Upper lobe of left lung (tissue), 6 donors: ENCODE measurements around the gene ATG5. TPM values are rescaled to one million over a fixed set of nuclear protein-coding genes. Genes with fewer than 3 reads are reported as not detected.

ENCODE experiments used
- ATAC-seq, 2 donors: fragments of 200-7000 bp; cut with Tn5 transposase; one replicate each; pipeline ENCODE4 v1.9.1; 2022; ENCODE audit warnings: mild to moderate bottlenecking in 2 of 2, moderate library complexity in 2 of 2; ENCODE audit not compliant: low FRiP score in 2 of 2
- DNase-seq, 2 donors: peaks; one replicate each; pipeline ENCODE4 v3.0.0-alpha.2; 2019 to 2020
- H3K27ac ChIP-seq, 4 donors: fragments of 200-600 bp; sonication (generic); one replicate each; pipeline ENCODE4 v1.5.1; 2016 to 2019
- H3K27me3 ChIP-seq, 4 donors: fragments of 200-600 bp; sonication (generic); one replicate each; pipeline ENCODE4 v1.5.1; 2017 to 2019
- H3K36me3 ChIP-seq, 4 donors: fragments of 200-600 bp; sonication (generic); one replicate each; pipeline ENCODE4 v1.5.1; 2016 to 2019
- H3K4me1 ChIP-seq, 4 donors: fragments of 200-600 bp; sonication (generic); one replicate each; pipeline ENCODE4 v1.5.1; 2018 to 2019
- H3K4me3 ChIP-seq, 4 donors: fragments of 200-600 bp; sonication (generic); one replicate each; pipeline ENCODE4 v1.5.1; 2017 to 2019; ENCODE audit warnings: mild to moderate bottlenecking in 2 of 4, moderate library complexity in 1 of 4
- H3K9me3 ChIP-seq, 4 donors: fragments of 200-600 bp; sonication (generic); one replicate each; pipeline ENCODE4 v1.5.1; 2018 to 2019
- EP300 ChIP-seq, 4 donors: sonication (generic); formaldehyde crosslinking; IDR thresholded peaks; one replicate each; pipeline ENCODE4 v1.5.1; 2017; ENCODE audit warnings: antibody characterized with exemption in 4 of 4, control low read depth in 2 of 4
- POLR2A ChIP-seq, 4 donors: fragments of 450-650 bp; IDR thresholded peaks; one replicate each; pipeline ENCODE4 v1.5.1; 2016 to 2017; ENCODE audit warnings: antibody characterized with exemption in 4 of 4, mild to moderate bottlenecking in 2 of 4
- POLR2AphosphoS5 ChIP-seq, 2 donors: sonication (generic); formaldehyde crosslinking; IDR thresholded peaks; one replicate each; pipeline ENCODE4 v1.5.1; 2017; ENCODE audit warnings: antibody characterized with exemption in 2 of 2
- WGBS, 2 donors: methylation state at CpG; one replicate each; pipeline ENCODE4 v1.1.5; 2017 to 2018; 5-methylcytosine and 5-hydroxymethylcytosine counted together
- total RNA-seq, 6 donors: library from RNA; depleted of rRNA in 4 of 6; stranded (reverse); fragments of >200 nt in 4 of 6; gene quantifications; one replicate each; pipeline versions ENCODE4 v1.1.0 to v1.2.1, GENCODE V29; 2016 to 2021
- TF ChIP-seq, protein P1 (sequence below), 6 experiments: fragments of 450-650 bp in 4 of 6; fragments of 200-600 bp in 2 of 6; sonication (generic) in 2 of 6; IDR thresholded peaks; one replicate each; pipeline ENCODE4 v1.5.1; 2016 to 2019; ENCODE audit warnings: antibody characterized with exemption in 6 of 6
- donor health status: DM: no; HTN: no; CAD: no; lungs with moderate emphysema.
- donor health status: DM: no; HTN: yes; CAD: no; lungs with severe emphysema.

ATG5 gene
- total RNA-seq, 6 donors from 2014 or later, result 25.8 to 55.1 (median 28.7) TPM

DNA sequence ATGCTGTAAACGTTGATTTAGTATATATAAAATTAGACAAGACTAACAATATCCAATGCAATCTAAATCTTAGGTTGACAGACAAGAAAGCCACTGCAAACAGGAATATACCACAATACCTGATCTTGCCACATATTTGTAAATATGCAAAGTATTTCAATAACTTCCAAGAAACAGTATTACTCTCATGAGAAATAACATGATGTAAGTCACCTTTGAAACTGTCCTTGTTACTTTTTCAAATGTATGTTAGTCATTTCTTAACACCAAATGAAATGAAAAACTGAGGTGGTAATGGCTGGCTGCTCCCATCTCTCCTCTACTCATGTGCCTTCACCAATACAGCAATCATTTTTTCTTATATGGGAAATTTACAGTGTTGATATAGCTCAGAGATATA lies 118.7 kb downstream of the ATG5 start:
- Histone ChIP-seq H3K4me3 (no peak overlapping the region), H3K36me3 (no peaks in the 10 kb centered on the region), H3K9me3 (no peaks in the 10 kb centered on the region), H3K27me3 (no peaks in the 10 kb centered on the region), H3K27ac (no peak overlapping the region), H3K4me1 (no peaks in the 10 kb centered on the region)
- no peak for DNase-seq
- ATAC-seq, result no peak
- 79 to 86% methylated on average over 1 of the region's 1 CpG for WGBS, 2 donors
- no peak for TF ChIP-seq EP300 (IDR thresholded peaks at IDR 0.05)
- TF ChIP-seq, protein P1, sequence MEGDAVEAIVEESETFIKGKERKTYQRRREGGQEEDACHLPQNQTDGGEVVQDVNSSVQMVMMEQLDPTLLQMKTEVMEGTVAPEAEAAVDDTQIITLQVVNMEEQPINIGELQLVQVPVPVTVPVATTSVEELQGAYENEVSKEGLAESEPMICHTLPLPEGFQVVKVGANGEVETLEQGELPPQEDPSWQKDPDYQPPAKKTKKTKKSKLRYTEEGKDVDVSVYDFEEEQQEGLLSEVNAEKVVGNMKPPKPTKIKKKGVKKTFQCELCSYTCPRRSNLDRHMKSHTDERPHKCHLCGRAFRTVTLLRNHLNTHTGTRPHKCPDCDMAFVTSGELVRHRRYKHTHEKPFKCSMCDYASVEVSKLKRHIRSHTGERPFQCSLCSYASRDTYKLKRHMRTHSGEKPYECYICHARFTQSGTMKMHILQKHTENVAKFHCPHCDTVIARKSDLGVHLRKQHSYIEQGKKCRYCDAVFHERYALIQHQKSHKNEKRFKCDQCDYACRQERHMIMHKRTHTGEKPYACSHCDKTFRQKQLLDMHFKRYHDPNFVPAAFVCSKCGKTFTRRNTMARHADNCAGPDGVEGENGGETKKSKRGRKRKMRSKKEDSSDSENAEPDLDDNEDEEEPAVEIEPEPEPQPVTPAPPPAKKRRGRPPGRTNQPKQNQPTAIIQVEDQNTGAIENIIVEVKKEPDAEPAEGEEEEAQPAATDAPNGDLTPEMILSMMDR (IDR thresholded peaks at IDR 0.05), result no peak
- TF ChIP-seq POLR2A (IDR thresholded peaks at IDR 0.05), result no peak
- TF ChIP-seq POLR2AphosphoS5 (IDR thresholded peaks at IDR 0.05), result no peak

- Histone ChIP-seq H3K36me3 (peaks cover 0 to 11% (median 1%) of the 10 kb centered on the region in 4 donors), H3K9me3 (no peaks in the 10 kb centered on the region), H3K4me1 (no peaks in the 10 kb centered on the region), H3K27me3 (no peaks in the 10 kb centered on the region), H3K27ac (no peak overlapping the region), H3K4me3 (no peak overlapping the region)
- no peak for ATAC-seq
- no peak for TF ChIP-seq POLR2AphosphoS5 (IDR thresholded peaks at IDR 0.05)
- TF ChIP-seq, protein P1 (IDR thresholded peaks at IDR 0.05), result no peak
- no peak for DNase-seq
- WGBS, 2 donors, result 90 to 93% methylated on average over 2 of the region's 2 CpGs
Observed at GRCh38 chr6:106204961-106205360, 120.6 kb downstream of the ATG5 start.

- no peak for ATAC-seq
- WGBS, 2 donors, result 94 to 95% methylated on average over 1 of the region's 1 CpG
- peaks cover 0 to 11% (median 1%) of the 10 kb centered on the region in 4 donors for H3K36me3 ChIP-seq
Observed at GRCh38 chr6:106199998-106200397, 125.6 kb downstream of the ATG5 start.

GRCh38 chr6:106199331-106199730 lies 126.2 kb downstream of the ATG5 start:
- Histone ChIP-seq H3K4me1 (no peaks in the 10 kb centered on the region), H3K4me3 (no peak overlapping the region), H3K27me3 (no peaks in the 10 kb centered on the region), H3K9me3 (no peaks in the 10 kb centered on the region), H3K27ac (no peak overlapping the region), H3K36me3 (peaks cover 0 to 11% (median 1%) of the 10 kb centered on the region in 4 donors)
- TF ChIP-seq EP300 (IDR thresholded peaks at IDR 0.05) (no peak), POLR2A (IDR thresholded peaks at IDR 0.05) (no peak), POLR2AphosphoS5 (IDR thresholded peaks at IDR 0.05) (no peak)
- TF ChIP-seq, protein P1 (IDR thresholded peaks at IDR 0.05), result no peak
- ATAC-seq (no peak), DNase-seq (no peak)
- WGBS, 2 donors, result 90 to 95% methylated on average over 1 of the region's 1 CpG

More at GRCh38 chr6:106199998-106200397, 125.6 kb downstream of the ATG5 start:
- Histone ChIP-seq H3K4me1 (no peaks in the 10 kb centered on the region), H3K9me3 (no peaks in the 10 kb centered on the region), H3K4me3 (no peak overlapping the region), H3K27ac (no peak overlapping the region), H3K27me3 (no peaks in the 10 kb centered on the region)
- DNase-seq, result no peak
- TF ChIP-seq, protein P1 (IDR thresholded peaks at IDR 0.05), result no peak
- TF ChIP-seq POLR2A (IDR thresholded peaks at IDR 0.05), result no peak
- TF ChIP-seq POLR2AphosphoS5 (IDR thresholded peaks at IDR 0.05), result no peak
- TF ChIP-seq EP300 (IDR thresholded peaks at IDR 0.05), result no peak

DNA sequence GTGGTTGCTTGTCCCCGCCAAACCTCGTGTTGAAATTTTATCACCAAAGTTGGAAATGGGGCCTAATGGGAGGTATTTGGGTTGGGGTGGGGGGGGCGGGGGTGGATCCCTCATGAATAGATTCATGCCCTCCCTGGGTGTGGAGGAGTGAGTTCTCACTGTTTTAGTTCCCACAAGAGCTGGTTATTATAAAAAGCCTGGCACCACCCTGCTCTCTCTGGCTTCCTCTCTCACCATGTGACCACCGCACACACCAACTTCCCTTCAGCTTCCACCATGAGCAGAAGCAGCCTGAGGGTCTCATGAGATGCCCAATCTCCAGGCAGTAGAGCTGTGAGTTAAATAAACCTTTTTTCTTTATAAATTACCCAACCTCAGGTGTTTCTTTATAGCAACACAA lies 128.1 kb downstream of the ATG5 start:
- 69 to 84% methylated on average over 4 of the region's 4 CpGs for WGBS, 2 donors
- no peaks in the 10 kb centered on the region for H3K9me3 ChIP-seq
- no peak overlapping the region for H3K4me3 ChIP-seq
- TF ChIP-seq, protein P1 (IDR thresholded peaks at IDR 0.05), result no peak
- TF ChIP-seq POLR2A (IDR thresholded peaks at IDR 0.05) (no peak), EP300 (IDR thresholded peaks at IDR 0.05) (no peak), POLR2AphosphoS5 (IDR thresholded peaks at IDR 0.05) (no peak)
- H3K36me3 ChIP-seq, result peaks cover 0 to 11% (median 1%) of the 10 kb centered on the region in 4 donors
- DNase-seq, result peak in 1 of 2 donors; percentile 49
- H3K4me1 ChIP-seq, result no peaks in the 10 kb centered on the region
- peak in 1 of 2 donors; percentile 41 for ATAC-seq
- no peaks in the 10 kb centered on the region for H3K27me3 ChIP-seq
- H3K27ac ChIP-seq, result no peak overlapping the region
